OCI-LY1 (cell line): ENCODE measurements around the gene TGFB1.

Source experiments
- H2AFZ ChIP-seq: fragments of 200-600 bp; sonication (generic), shearing (Covaris generic); 2 replicates; pipeline ENCODE4 v1.6.0; 2014; ENCODE audit warnings: antibody characterized with exemption, mild to moderate bottlenecking, low read length
- H3F3A ChIP-seq: fragments of 200-600 bp; sonication (generic), shearing (Covaris generic); 2 replicates; pipeline ENCODE4 v1.6.0; 2014; ENCODE audit warnings: mild to moderate bottlenecking, antibody characterized with exemption, low read length, moderate library complexity; ENCODE audit not compliant: insufficient read depth
- H3K27ac ChIP-seq: fragments of 200-600 bp; sonication (generic); 2 replicates; pipeline ENCODE4 v1.5.1; 2014; ENCODE audit warnings: low read length, mixed run types, mild to moderate bottlenecking, low read depth; ENCODE audit not compliant: poor library complexity, severe bottlenecking
- H3K27me3 ChIP-seq: fragments of 200-600 bp; sonication (generic); 2 replicates; pipeline ENCODE4 v1.6.0; 2014; ENCODE audit warnings: antibody characterized with exemption, mild to moderate bottlenecking, low read length, moderate library complexity; ENCODE audit not compliant: insufficient read depth
- H3K36me3 ChIP-seq: fragments of 200-600 bp; sonication (generic); 2 replicates; pipeline ENCODE4 v1.6.1; 2014; ENCODE audit warnings: mild to moderate bottlenecking, antibody characterized with exemption, low read length, moderate library complexity, mixed read lengths; ENCODE audit not compliant: insufficient read depth
- H3K4me1 ChIP-seq: fragments of 200-600 bp; sonication (generic); 2 replicates; pipeline ENCODE4 v1.5.1; 2014; ENCODE audit warnings: mild to moderate bottlenecking, low read length, moderate library complexity; ENCODE audit not compliant: insufficient read depth, severe bottlenecking
- H3K4me2 ChIP-seq: fragments of 200-600 bp; sonication (generic), shearing (Covaris generic); 2 replicates; pipeline ENCODE4 v1.6.1; 2014; ENCODE audit warnings: low read length
- H3K4me3 ChIP-seq: fragments of 200-600 bp; sonication (generic); 2 replicates; pipeline ENCODE4 v1.5.1; 2014; ENCODE audit warnings: low read length, low read depth, mild to moderate bottlenecking, mixed read lengths; ENCODE audit not compliant: poor library complexity, severe bottlenecking
- H3K79me2 ChIP-seq: fragments of 200-600 bp; shearing (Covaris generic); 2 replicates; pipeline ENCODE4 v1.6.1; 2016; ENCODE audit warnings: mixed run types, low read length, mixed read lengths; ENCODE audit not compliant: insufficient read depth
- H3K9ac ChIP-seq: fragments of 200-600 bp; sonication (generic), shearing (Covaris generic); 2 replicates; pipeline ENCODE4 v1.6.1; 2014; ENCODE audit warnings: mild to moderate bottlenecking, low read length, mixed read lengths
- H3K9me2 ChIP-seq: fragments of 200-600 bp; sonication (generic), shearing (Covaris generic); 2 replicates; pipeline ENCODE4 v1.6.1; 2014; ENCODE audit warnings: low read depth, mild to moderate bottlenecking, low read length, mixed read lengths
- H3K9me3 ChIP-seq: fragments of 200-600 bp; shearing (Covaris generic); 2 replicates; pipeline ENCODE4 v1.6.1; 2014; ENCODE audit warnings: low read length, mixed read lengths
- H4K20me1 ChIP-seq: fragments of 200-600 bp; sonication (generic), shearing (Covaris generic); 2 replicates; pipeline ENCODE4 v1.6.0; 2016; ENCODE audit warnings: mild to moderate bottlenecking, low read length; ENCODE audit not compliant: insufficient read depth
- EZH2 ChIP-seq: fragments of 200-600 bp; sonication (generic), shearing (Covaris generic); IDR thresholded peaks from 2 replicates; pipeline ENCODE4 v1.8.0; 2017; ENCODE audit warnings: borderline replicate concordance, mixed run types, mild to moderate bottlenecking, antibody characterized with exemption, low read length, moderate library complexity, mixed read lengths
- TF ChIP-seq, protein P1 (sequence below): fragments of 200-600 bp; sonication (generic), shearing (Covaris generic); IDR thresholded peaks from 2 replicates; pipeline ENCODE4 v1.5.1; 2017; ENCODE audit warnings: mild to moderate bottlenecking, antibody characterized with exemption, low read length, moderate library complexity, mixed read lengths

Gene TGFB1

DNA sequence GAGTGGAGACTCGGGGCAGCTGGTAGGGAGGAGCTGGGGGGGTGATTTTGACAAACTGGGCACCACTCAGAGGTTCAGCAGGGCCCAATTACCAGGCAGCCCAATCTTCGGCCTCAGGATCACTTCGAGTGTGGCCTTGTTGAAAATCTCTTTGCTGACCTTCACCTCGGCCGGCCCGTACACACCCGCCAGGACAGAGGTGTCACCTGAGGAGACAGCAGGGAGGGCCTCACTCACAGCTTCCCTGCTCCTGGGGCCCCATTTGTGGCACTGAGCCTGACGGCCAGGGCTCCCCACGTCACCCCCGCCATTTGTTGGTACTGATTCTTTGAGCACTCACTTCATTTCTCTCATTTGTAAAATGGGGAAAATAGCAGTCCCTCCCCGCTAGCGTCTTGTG lies 39.1 kb upstream of the TGFB1 start:
- no peak overlapping the region for H3K9ac ChIP-seq
- H3K79me2 ChIP-seq = peaks cover 18% of the 10 kb centered on the region
- H3K4me3 ChIP-seq = no peak overlapping the region
- no peaks in the 10 kb centered on the region for H3K9me2 ChIP-seq
- no peak overlapping the region for H3K4me2 ChIP-seq
- H2AFZ ChIP-seq = no peak overlapping the region
- no peak for TF ChIP-seq EZH2
- TF ChIP-seq, protein P1, sequence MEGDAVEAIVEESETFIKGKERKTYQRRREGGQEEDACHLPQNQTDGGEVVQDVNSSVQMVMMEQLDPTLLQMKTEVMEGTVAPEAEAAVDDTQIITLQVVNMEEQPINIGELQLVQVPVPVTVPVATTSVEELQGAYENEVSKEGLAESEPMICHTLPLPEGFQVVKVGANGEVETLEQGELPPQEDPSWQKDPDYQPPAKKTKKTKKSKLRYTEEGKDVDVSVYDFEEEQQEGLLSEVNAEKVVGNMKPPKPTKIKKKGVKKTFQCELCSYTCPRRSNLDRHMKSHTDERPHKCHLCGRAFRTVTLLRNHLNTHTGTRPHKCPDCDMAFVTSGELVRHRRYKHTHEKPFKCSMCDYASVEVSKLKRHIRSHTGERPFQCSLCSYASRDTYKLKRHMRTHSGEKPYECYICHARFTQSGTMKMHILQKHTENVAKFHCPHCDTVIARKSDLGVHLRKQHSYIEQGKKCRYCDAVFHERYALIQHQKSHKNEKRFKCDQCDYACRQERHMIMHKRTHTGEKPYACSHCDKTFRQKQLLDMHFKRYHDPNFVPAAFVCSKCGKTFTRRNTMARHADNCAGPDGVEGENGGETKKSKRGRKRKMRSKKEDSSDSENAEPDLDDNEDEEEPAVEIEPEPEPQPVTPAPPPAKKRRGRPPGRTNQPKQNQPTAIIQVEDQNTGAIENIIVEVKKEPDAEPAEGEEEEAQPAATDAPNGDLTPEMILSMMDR = no peak
- H4K20me1 ChIP-seq = no peaks in the 10 kb centered on the region
- peaks cover 17% of the 10 kb centered on the region for H3K4me1 ChIP-seq
- no peaks in the 10 kb centered on the region for H3K27me3 ChIP-seq
- no peaks in the 10 kb centered on the region for H3F3A ChIP-seq
- no peak overlapping the region for H3K27ac ChIP-seq
- peaks cover 44% of the 10 kb centered on the region for H3K36me3 ChIP-seq
- no peaks in the 10 kb centered on the region for H3K9me3 ChIP-seq

DNA sequence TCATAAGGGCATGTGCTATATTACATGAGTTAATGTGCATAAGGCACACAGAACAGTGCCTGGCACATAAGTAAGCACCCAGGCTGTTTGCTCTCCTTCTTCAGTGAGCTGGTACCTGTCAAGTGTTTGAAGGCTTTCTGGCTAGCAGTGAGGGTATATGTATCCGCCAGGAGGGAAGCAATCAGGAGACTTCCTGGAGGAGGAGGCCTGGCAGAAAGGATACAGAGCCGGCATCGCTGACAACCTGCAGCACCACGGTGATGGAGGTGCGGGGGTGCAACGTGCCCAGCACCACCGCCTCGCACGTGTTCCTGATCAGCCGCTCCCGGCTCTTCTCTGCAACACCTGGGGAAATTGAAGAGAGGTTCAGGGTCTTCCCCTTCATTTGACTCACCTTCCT lies 37.9 kb upstream of the TGFB1 start:
- H3K27ac ChIP-seq = no peak overlapping the region
- TF ChIP-seq, protein P1 = no peak
- TF ChIP-seq EZH2 = no peak
- no peak overlapping the region for H3K4me2 ChIP-seq
- H3K4me3 ChIP-seq = no peak overlapping the region
- no peaks in the 10 kb centered on the region for H3F3A ChIP-seq
- H3K36me3 ChIP-seq = peaks cover 54% of the 10 kb centered on the region
- no peaks in the 10 kb centered on the region for H3K27me3 ChIP-seq
- H2AFZ ChIP-seq = no peak overlapping the region
- peaks cover 17% of the 10 kb centered on the region for H3K4me1 ChIP-seq
- H3K9me2 ChIP-seq = no peaks in the 10 kb centered on the region
- peaks cover 17% of the 10 kb centered on the region for H3K79me2 ChIP-seq
- no peak overlapping the region for H3K9ac ChIP-seq
- H4K20me1 ChIP-seq = no peaks in the 10 kb centered on the region
- H3K9me3 ChIP-seq = no peaks in the 10 kb centered on the region

DNA sequence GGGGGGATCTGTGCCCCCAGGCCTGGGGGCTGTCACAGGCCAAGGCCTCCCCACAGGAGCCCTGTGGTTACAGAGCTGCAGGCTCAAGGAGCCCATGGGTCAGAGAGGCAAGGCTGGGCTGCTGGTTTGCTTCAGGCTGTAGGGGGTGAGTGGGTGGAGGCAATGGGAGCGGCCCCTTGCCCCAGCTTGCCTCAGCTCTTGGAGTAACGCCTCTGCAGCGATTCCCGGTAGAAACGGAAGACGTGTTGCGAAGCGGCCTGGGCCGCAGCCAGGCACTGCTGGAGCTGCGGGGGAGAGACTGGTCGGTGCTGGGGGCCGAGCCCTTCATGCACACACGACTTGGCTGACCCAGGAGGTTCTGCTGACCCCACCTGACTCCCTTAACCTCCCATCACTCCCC lies 32.7 kb upstream of the TGFB1 start:
- H3K36me3 ChIP-seq = peaks cover 48% of the 10 kb centered on the region

More for the DNA sequence above, 32.7 kb upstream of the TGFB1 start:
- no peaks in the 10 kb centered on the region for H3F3A ChIP-seq
- no peaks in the 10 kb centered on the region for H3K9me3 ChIP-seq
- TF ChIP-seq, protein P1 = no peak
- TF ChIP-seq EZH2 = no peak
- H3K4me2 ChIP-seq = no peak overlapping the region
- no peaks in the 10 kb centered on the region for H3K27me3 ChIP-seq
- H3K9me2 ChIP-seq = no peaks in the 10 kb centered on the region
- no peaks in the 10 kb centered on the region for H3K79me2 ChIP-seq
- no peaks in the 10 kb centered on the region for H4K20me1 ChIP-seq
- no peak overlapping the region for H3K4me3 ChIP-seq
- H2AFZ ChIP-seq = no peak overlapping the region
- no peak overlapping the region for H3K9ac ChIP-seq
- H3K27ac ChIP-seq = no peak overlapping the region
- no peaks in the 10 kb centered on the region for H3K4me1 ChIP-seq
